NCI-H69 (cell line): Measurements from ENCODE around the gene PKD2.
A peak's percentile ranks its signal among the peaks of the same experiment; 100 is the strongest.

Experiments
- DNase-seq: peaks from one replicate; lab custom pipeline; 2025; lab: John Stamatoyannopoulos, UW

PKD2 gene

GRCh38 chr4:88007304-88008121 lies at the start of gene PKD2:
PKD2 (plus strand) TSS chr4:88007635; CDS start chr4:88007734, 99 bp downstream.
- DNase-seq: peak; percentile 83

GRCh38 chr4:87961993-87962392 lies 45.4 kb upstream of the PKD2 start:
- no peak for DNase-seq

GRCh38 chr4:87962398-87963146 lies 44.9 kb upstream of the PKD2 start:
- no peak for DNase-seq

GRCh38 chr4:87965501-87965975 lies 41.9 kb upstream of the PKD2 start:
- no peak for DNase-seq

GRCh38 chr4:87966095-87966496 lies 41.3 kb upstream of the PKD2 start:
- DNase-seq: no peak

- DNase-seq: no peak
Measured at GRCh38 chr4:87967193-87967592, 40.2 kb upstream of the PKD2 start.

- no peak for DNase-seq
Measured at GRCh38 chr4:87970121-87970520, 37.3 kb upstream of the PKD2 start.

- DNase-seq: no peak
Measured at GRCh38 chr4:87971866-87972265, 35.6 kb upstream of the PKD2 start.

- peak; percentile 42 for DNase-seq
Measured at GRCh38 chr4:87973283-87974169, 33.9 kb upstream of the PKD2 start.

GRCh38 chr4:87974856-87975462 lies 32.5 kb upstream of the PKD2 start:
- peak; percentile 21 for DNase-seq

- peak; percentile 22 for DNase-seq
Measured at GRCh38 chr4:87975466-87975865, 32.0 kb upstream of the PKD2 start, which contains the start of gene SPP1. SPP1 (plus strand) TSS chr4:87975714; CDS start chr4:87976896, 1,182 bp downstream.

GRCh38 chr4:87977521-87978278 lies 29.7 kb upstream of the PKD2 start:
- no peak for DNase-seq

GRCh38 chr4:87978681-87979080 lies 28.8 kb upstream of the PKD2 start:
- no peak for DNase-seq

- DNase-seq: no peak
Measured at GRCh38 chr4:87979810-87980209, 27.6 kb upstream of the PKD2 start.

- no peak for DNase-seq
Measured at GRCh38 chr4:87981486-87981885, 25.9 kb upstream of the PKD2 start.

GRCh38 chr4:87982036-87982435 lies 25.4 kb upstream of the PKD2 start:
- no peak for DNase-seq

- no peak for DNase-seq
Measured at GRCh38 chr4:87982446-87983010, 24.9 kb upstream of the PKD2 start.

- no peak for DNase-seq
Measured at GRCh38 chr4:87983996-87984395, 23.4 kb upstream of the PKD2 start.

GRCh38 chr4:87985097-87985886 lies 22.1 kb upstream of the PKD2 start:
- peak; percentile 48 for DNase-seq

GRCh38 chr4:87985887-87986200 lies 21.6 kb upstream of the PKD2 start:
- no peak for DNase-seq
